ENCODE measurements around the gene IFT57.
"Not testable (repeated sequence)": the region's sequence is repeated elsewhere in the genome, so short reads cannot be mapped to it uniquely, and the experiment has no call there.

The IFT57 gene

GRCh38 chr3:108221911-108222852, at the start of gene IFT57:
Gene IFT57, minus strand, starts transcription at chr3:108222424. Its CDS starts 102 bp downstream, at chr3:108222322.
- DNase-seq = peak; percentile 94

GRCh38 chr3:108271626-108272025, 49.4 kb upstream of the IFT57 start:
- no peak for DNase-seq

- DNase-seq = not testable (repeated sequence)
Observed at GRCh38 chr3:108268235-108268634, 46.0 kb upstream of the IFT57 start.

- not testable (repeated sequence) for DNase-seq
Observed at GRCh38 chr3:108264534-108265298, 42.5 kb upstream of the IFT57 start.

GRCh38 chr3:108255131-108255530, 32.9 kb upstream of the IFT57 start:
- no peak for DNase-seq

GRCh38 chr3:108251844-108252243, 29.6 kb upstream of the IFT57 start:
- DNase-seq = no peak

- no peak for DNase-seq
Observed at GRCh38 chr3:108251265-108251664, 29.0 kb upstream of the IFT57 start.

- no peak for DNase-seq
Observed at GRCh38 chr3:108250626-108251025, 28.4 kb upstream of the IFT57 start.

- DNase-seq = no peak
Observed at GRCh38 chr3:108243243-108243642, 21.0 kb upstream of the IFT57 start.

GRCh38 chr3:108242776-108243175, 20.6 kb upstream of the IFT57 start:
- DNase-seq = no peak

GRCh38 chr3:108241721-108242120, 19.5 kb upstream of the IFT57 start:
- DNase-seq = no peak

- DNase-seq = no peak
Observed at GRCh38 chr3:108241146-108241545, 18.9 kb upstream of the IFT57 start.

- no peak for DNase-seq
Observed at GRCh38 chr3:108239082-108239481, 16.9 kb upstream of the IFT57 start.

GRCh38 chr3:108235290-108235689, 13.1 kb upstream of the IFT57 start:
- DNase-seq = no peak

- no peak for DNase-seq
Observed at GRCh38 chr3:108234387-108234957, 12.2 kb upstream of the IFT57 start.

GRCh38 chr3:108228286-108228685, 6.1 kb upstream of the IFT57 start:
- DNase-seq = no peak

- no peak for DNase-seq
Observed at GRCh38 chr3:108227131-108227530, 4.9 kb upstream of the IFT57 start.

- DNase-seq = no peak
Observed at GRCh38 chr3:108225221-108225620, 3.0 kb upstream of the IFT57 start.

- DNase-seq = no peak
Observed at GRCh38 chr3:108223928-108224327, 1.7 kb upstream of the IFT57 start.

GRCh38 chr3:108222853-108223565, 785 bp upstream of the IFT57 start:
- DNase-seq = peak; percentile 44

GRCh38 chr3:108221393-108221792, 831 bp downstream of the IFT57 start:
- DNase-seq = peak; percentile 18

- no peak for DNase-seq
Observed at GRCh38 chr3:108219336-108219735, 2.9 kb downstream of the IFT57 start.

- DNase-seq = no peak
Observed at GRCh38 chr3:108218811-108219210, 3.4 kb downstream of the IFT57 start.
